PC-3 (cell line): ENCODE results near the gene RAB14. TPM values are rescaled to one million over a fixed set of nuclear protein-coding genes. Genes with fewer than 3 reads are reported as not detected.

Source experiments
- ATAC-seq: fragments of 200-7000 bp; cut with Tn5 transposase; 2 replicates; pipeline ENCODE4 v1.9.1; 2020; ENCODE audit warnings: mild to moderate bottlenecking, moderate library complexity
- BruUV-seq: library from RNA; stranded (reverse); fragments of 400-500 nt; replicated peaks from 2 replicates; lab custom pipeline; 2021; lab: Mats Ljungman, UMichigan
- CTCF ChIA-PET: fragments of 300-600 bp; sonication (Branson Sonifier 250); formaldehyde crosslinking; loops from one replicate; lab custom pipeline; 2022; ENCODE audit warnings: antibody characterized with exemption; lab: Charles Lee
- POLR2A ChIA-PET: fragments of 300-600 bp; sonication (Branson Sonifier 250); formaldehyde crosslinking; loops from one replicate; lab custom pipeline; 2022; ENCODE audit warnings: antibody characterized with exemption; ENCODE audit not compliant: unreplicated experiment; lab: Charles Lee
- DNase-seq: peaks from one replicate; pipeline ENCODE4 v3.0.0-alpha.2; 2015
- H2AFZ ChIP-seq: fragments of 300-600 bp; sonication (generic); 2 replicates; pipeline ENCODE4 v1.6.0; 2016; ENCODE audit warnings: antibody characterized with exemption, low read length
- H3F3A ChIP-seq: fragments of 300-600 bp; sonication (generic); one replicate; pipeline ENCODE4 v1.6.0; 2017; ENCODE audit warnings: antibody characterized with exemption, low read length, control low read depth, mild to moderate bottlenecking; ENCODE audit not compliant: unreplicated experiment
- H3K27ac ChIP-seq: fragments of 300-600 bp; sonication (generic); 2 replicates; pipeline ENCODE4 v1.5.1; 2016; ENCODE audit warnings: mild to moderate bottlenecking, low read length
- H3K27me3 ChIP-seq: fragments of 300-600 bp; sonication (generic); 2 replicates; pipeline ENCODE4 v1.6.1; 2016; ENCODE audit warnings: low read length, mixed read lengths
- H3K36me3 ChIP-seq: fragments of 300-600 bp; sonication (generic); 2 replicates; pipeline ENCODE4 v1.6.1; 2016; ENCODE audit warnings: low read depth, mixed run types, low read length, mixed read lengths
- H3K4me1 ChIP-seq: fragments of 300-600 bp; sonication (generic); 2 replicates; pipeline ENCODE4 v1.5.1; 2016; ENCODE audit warnings: low read length; ENCODE audit not compliant: insufficient read depth
- H3K4me2 ChIP-seq: fragments of 300-600 bp; sonication (generic); 2 replicates; pipeline ENCODE4 v1.6.0; 2016; ENCODE audit warnings: low read length
- H3K4me3 ChIP-seq: fragments of 300-600 bp; sonication (generic); 2 replicates; pipeline ENCODE4 v1.5.1; 2016; ENCODE audit warnings: mild to moderate bottlenecking, low read length, mixed read lengths
- H3K79me2 ChIP-seq: fragments of 300-600 bp; sonication (generic); 2 replicates; pipeline ENCODE4 v1.6.1; 2017; ENCODE audit warnings: low read length, mixed read lengths
- H3K9ac ChIP-seq: fragments of 300-600 bp; sonication (generic); 2 replicates; pipeline ENCODE4 v1.6.0; 2016; ENCODE audit warnings: mild to moderate bottlenecking, low read length
- H3K9me2 ChIP-seq: fragments of 300-600 bp; sonication (generic); replicated peaks from 2 replicates; pipeline ENCODE4 v1.6.1; 2016; ENCODE audit warnings: mixed run types, low read length, mixed read lengths
- H3K9me3 ChIP-seq: fragments of 300-600 bp; sonication (generic); 2 replicates; pipeline ENCODE4 v1.6.1; 2016; ENCODE audit warnings: low read length, mixed read lengths
- H4K20me1 ChIP-seq: fragments of 300-600 bp; sonication (generic); 2 replicates; pipeline ENCODE4 v1.6.1; 2016; ENCODE audit warnings: low read length, mixed read lengths
- EZH2 ChIP-seq: fragments of 300-600 bp; sonication (generic); IDR thresholded peaks from one replicate; pipeline ENCODE4 v1.6.1; 2017; ENCODE audit warnings: antibody characterized with exemption, mild to moderate bottlenecking, low read length; ENCODE audit not compliant: unreplicated experiment
- EZH2phosphoT487 ChIP-seq: fragments of 300-600 bp; sonication (generic); IDR thresholded peaks from 2 replicates; pipeline ENCODE4 v1.6.1; 2018; ENCODE audit warnings: mild to moderate bottlenecking, antibody characterized with exemption, low read length, borderline replicate concordance
- intact Hi-C: fragments of 100-400 bp; cut with micrococcal nuclease; formaldehyde crosslinking; loops from 2 replicates; pipeline ENCODE4 v1.9.0; 2023
- total RNA-seq: library from RNA; depleted of rRNA; stranded (reverse); fragments of >200 nt; gene quantifications from 2 replicates; pipeline ENCODE4 v1.2.3, GENCODE V29; 2014
- TF ChIP-seq, protein P1 (sequence below): fragments of 300-600 bp; sonication (generic); conservative IDR thresholded peaks from 2 replicates; pipeline ENCODE4 v1.5.1; 2017; ENCODE audit warnings: antibody characterized with exemption, low read depth, mild to moderate bottlenecking, low read length

RAB14 gene
- total RNA-seq, 1 experiment from 2014 or later = 13.8 TPM

DNA sequence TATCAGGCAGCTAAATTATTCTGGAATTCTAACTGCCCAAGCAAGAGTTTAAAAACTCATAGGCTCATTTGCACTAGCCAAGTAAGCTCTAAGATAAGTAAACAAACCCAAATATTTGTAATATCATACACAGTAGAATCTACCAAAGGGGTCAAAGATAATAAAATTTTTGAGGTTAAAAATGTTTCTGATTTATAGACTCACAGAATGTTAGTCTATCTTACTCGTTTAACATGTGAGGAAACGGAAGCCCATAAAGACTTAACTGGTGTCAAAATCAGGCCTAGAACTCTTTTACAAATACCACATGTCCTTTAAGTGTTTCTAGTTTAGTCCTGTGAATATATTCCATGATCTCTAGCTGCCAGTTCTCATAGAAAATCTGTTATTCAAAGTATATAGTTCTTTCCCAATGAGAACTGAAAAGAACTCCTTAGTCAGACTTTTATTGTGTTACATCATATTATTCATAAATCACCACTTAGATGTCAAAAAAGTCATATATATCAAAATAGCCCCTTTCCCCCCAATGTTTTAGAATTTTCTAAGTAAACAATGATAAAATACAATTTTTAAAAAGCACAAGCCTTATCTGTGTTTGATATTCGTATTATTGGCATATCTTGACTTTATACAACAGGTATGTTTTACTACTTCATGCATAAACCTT, 13.9 kb downstream of the RAB14 start:
- H3K4me3 ChIP-seq = no peak overlapping the region
- DNase-seq (no peak), ATAC-seq (no peak)
- peaks cover 78% of the 10 kb centered on the region for H3K79me2 ChIP-seq
- no peaks in the 10 kb centered on the region for H3K9me3 ChIP-seq
- H3K4me2 ChIP-seq = no peak overlapping the region
- ChIA-PET POLR2A (no interaction called here), CTCF (no interaction called here)
- H3K9ac ChIP-seq = no peak overlapping the region
- H3K9me2 ChIP-seq = no peaks in the 10 kb centered on the region
- TF ChIP-seq, protein P1, sequence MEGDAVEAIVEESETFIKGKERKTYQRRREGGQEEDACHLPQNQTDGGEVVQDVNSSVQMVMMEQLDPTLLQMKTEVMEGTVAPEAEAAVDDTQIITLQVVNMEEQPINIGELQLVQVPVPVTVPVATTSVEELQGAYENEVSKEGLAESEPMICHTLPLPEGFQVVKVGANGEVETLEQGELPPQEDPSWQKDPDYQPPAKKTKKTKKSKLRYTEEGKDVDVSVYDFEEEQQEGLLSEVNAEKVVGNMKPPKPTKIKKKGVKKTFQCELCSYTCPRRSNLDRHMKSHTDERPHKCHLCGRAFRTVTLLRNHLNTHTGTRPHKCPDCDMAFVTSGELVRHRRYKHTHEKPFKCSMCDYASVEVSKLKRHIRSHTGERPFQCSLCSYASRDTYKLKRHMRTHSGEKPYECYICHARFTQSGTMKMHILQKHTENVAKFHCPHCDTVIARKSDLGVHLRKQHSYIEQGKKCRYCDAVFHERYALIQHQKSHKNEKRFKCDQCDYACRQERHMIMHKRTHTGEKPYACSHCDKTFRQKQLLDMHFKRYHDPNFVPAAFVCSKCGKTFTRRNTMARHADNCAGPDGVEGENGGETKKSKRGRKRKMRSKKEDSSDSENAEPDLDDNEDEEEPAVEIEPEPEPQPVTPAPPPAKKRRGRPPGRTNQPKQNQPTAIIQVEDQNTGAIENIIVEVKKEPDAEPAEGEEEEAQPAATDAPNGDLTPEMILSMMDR = no peak
- TF ChIP-seq EZH2 (no peak), EZH2phosphoT487 (no peak)
- H2AFZ ChIP-seq = no peak overlapping the region
- peaks cover 34% of the 10 kb centered on the region for H3K36me3 ChIP-seq
- peaks cover 28% of the 10 kb centered on the region; the same call in 1 of the 2 replicates for H4K20me1 ChIP-seq
- no peaks in the 10 kb centered on the region for H3K27me3 ChIP-seq
- BruUV-seq = no TSS peak
- H3K27ac ChIP-seq = no peak overlapping the region
- H3F3A ChIP-seq = no peaks in the 10 kb centered on the region
- no peaks in the 10 kb centered on the region for H3K4me1 ChIP-seq
- intact Hi-C loops = no loop called here

- H3K9ac ChIP-seq = no peak overlapping the region
- TF ChIP-seq EZH2 (no peak), EZH2phosphoT487 (no peak)
- TF ChIP-seq, protein P1 = no peak
- H3K9me2 ChIP-seq = no peaks in the 10 kb centered on the region
- no peaks in the 10 kb centered on the region for H3K9me3 ChIP-seq
- ATAC-seq (no peak), DNase-seq (no peak)
- ChIA-PET CTCF (no interaction called here), POLR2A (interaction anchor here (0.7 kb wide), 1 partner anchor 13 kb away, joined by 4 read pairs; no protein-coding TSS in a partner anchor)
- H3K79me2 ChIP-seq = peaks cover 59% of the 10 kb centered on the region
- H3K27ac ChIP-seq = no peak overlapping the region
- peaks cover 31% of the 10 kb centered on the region for H3K36me3 ChIP-seq
- no peak overlapping the region for H2AFZ ChIP-seq
- H3K4me3 ChIP-seq = no peak overlapping the region
- H4K20me1 ChIP-seq = peaks cover 17% of the 10 kb centered on the region; the same call in 1 of the 2 replicates
- no peaks in the 10 kb centered on the region for H3K27me3 ChIP-seq
- intact Hi-C loops = no loop called here
- no peaks in the 10 kb centered on the region for H3K4me1 ChIP-seq
- BruUV-seq = no TSS peak
- no peak overlapping the region for H3K4me2 ChIP-seq
- no peaks in the 10 kb centered on the region for H3F3A ChIP-seq
These were observed 15.8 kb downstream of the RAB14 start for GRCh38 chr9:121185774-121186403.
